ENCODE data around the gene SLC25A12.

The SLC25A12 gene

DNA sequence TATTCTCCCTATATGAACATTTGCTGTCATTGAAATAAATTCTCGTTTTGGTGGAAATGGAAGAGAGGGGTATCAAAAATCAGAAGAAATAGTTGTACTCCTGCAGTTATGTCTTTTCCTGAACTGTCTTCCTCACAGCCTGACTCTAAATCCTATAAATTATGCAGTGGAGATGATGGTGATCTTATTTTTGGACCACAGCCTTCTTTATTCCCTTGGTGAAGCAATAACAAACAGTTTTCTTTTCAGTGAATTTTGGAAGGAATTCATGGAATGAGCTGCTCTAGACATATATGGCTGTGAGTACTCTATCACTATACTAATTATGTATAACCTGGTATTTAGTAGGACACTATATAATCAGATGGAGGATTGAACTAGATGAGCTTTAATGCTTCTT lies 1.7 kb upstream of the SLC25A12 start:
- Histone ChIP-seq H3K9me3 (ENCODE audit: control insufficient read depth, low read length) (no peaks in the 10 kb centered on the region), H3K23ac (ENCODE audit: low read length in 2 of 2) (no peak overlapping the region), H2BK12ac (ENCODE audit: low read length in 2 of 2) (no peak overlapping the region), H3K4me2 (ENCODE audit: low read length, poor library complexity, severe bottlenecking) (no peak overlapping the region), H3K9ac (ENCODE audit: low read length) (no peak overlapping the region), H2BK120ac (ENCODE audit: low read depth, low read length) (no peak overlapping the region), H3K18ac (ENCODE audit: low read depth in 1 of 2, low read length in 2 of 2) (no peak overlapping the region), H3K36me3 (ENCODE audit: control insufficient read depth in 1 of 2, insufficient read depth in 2 of 2, low read depth in 1 of 2, low read length in 2 of 2) (peaks cover 0 to 4% of the 10 kb centered on the region in 2 experiments), H3K27me3 (ENCODE audit: control insufficient read depth in 1 of 2, insufficient read depth in 1 of 2, low read length in 2 of 2) (no peaks in the 10 kb centered on the region), H3K27ac (ENCODE audit: low read length, poor library complexity, severe bottlenecking) (no peak overlapping the region), H2BK5ac (ENCODE audit: low read depth, low read length, poor library complexity, severe bottlenecking) (no peak overlapping the region), H2AK5ac (ENCODE audit: low read length, severe bottlenecking) (no peak overlapping the region), H3K14ac (ENCODE audit: low read length in 2 of 2) (no peak overlapping the region), H2BK15ac (ENCODE audit: low read depth, poor library complexity, severe bottlenecking) (no peak overlapping the region), H3K4ac (ENCODE audit: low read depth in 1 of 2, low read length in 2 of 2) (no peak overlapping the region), H2AFZ (ENCODE audit: low read depth, low read length) (no peak overlapping the region), H3K4me1 (ENCODE audit: control insufficient read depth, insufficient read depth, low read depth, low read length) (no peaks in the 10 kb centered on the region), H3K79me1 (replicated peaks; ENCODE audit: low read length, poor library complexity, severe bottlenecking) (peaks cover 8% of the 10 kb centered on the region), H4K8ac (ENCODE audit: low read length) (no peak overlapping the region), H3K4me3 (ENCODE audit: insufficient read depth in 1 of 2, low read depth in 1 of 2, low read length in 2 of 2) (no peak overlapping the region), H4K91ac (ENCODE audit: low read length) (no peak overlapping the region)
- WGBS, result no CpG with 5 or more reads among the region's 1 CpG
- no peak for DNase-seq

DNA sequence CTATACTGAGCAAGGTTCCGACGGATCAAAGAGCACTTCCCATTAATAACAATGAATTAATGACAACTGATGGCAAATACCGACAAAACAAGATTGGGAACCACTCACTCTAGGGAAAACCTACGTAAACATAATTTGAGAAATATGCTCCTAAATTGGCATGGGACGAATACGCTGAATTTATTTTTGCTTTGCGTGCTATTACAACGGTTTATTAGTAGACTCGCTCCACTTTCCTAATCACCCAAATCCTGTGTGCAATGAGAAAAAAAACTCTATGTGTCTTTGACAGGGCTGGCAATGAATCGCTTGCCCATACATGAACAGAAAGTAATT lies 536 bp upstream of the SLC25A12 start:
- Histone ChIP-seq H3K9ac (ENCODE audit: low read length) (peak overlapping the region; percentile 95), H2BK12ac (ENCODE audit: low read length in 2 of 2) (no peak overlapping the region), H3K79me1 (replicated peaks; ENCODE audit: low read length, poor library complexity, severe bottlenecking) (peaks cover 10% of the 10 kb centered on the region), H3K23ac (ENCODE audit: low read length in 2 of 2) (no peak overlapping the region), H3K18ac (ENCODE audit: low read depth in 1 of 2, low read length in 2 of 2) (no peak overlapping the region), H3K36me3 (ENCODE audit: control insufficient read depth in 1 of 2, insufficient read depth in 2 of 2, low read depth in 1 of 2, low read length in 2 of 2) (peaks cover 2 to 7% of the 10 kb centered on the region in 2 experiments), H2AFZ (ENCODE audit: low read depth, low read length) (no peak overlapping the region), H3K9me3 (ENCODE audit: control insufficient read depth, low read length) (no peaks in the 10 kb centered on the region), H4K91ac (ENCODE audit: low read length) (no peak overlapping the region), H2BK120ac (ENCODE audit: low read depth, low read length) (no peak overlapping the region), H3K4ac (ENCODE audit: low read depth in 1 of 2, low read length in 2 of 2) (peak overlapping the region in 1 of 2 experiments; percentile 87), H3K14ac (ENCODE audit: low read length in 2 of 2) (no peak overlapping the region), H4K8ac (ENCODE audit: low read length) (no peak overlapping the region), H2BK5ac (ENCODE audit: low read depth, low read length, poor library complexity, severe bottlenecking) (no peak overlapping the region), H3K4me3 (ENCODE audit: insufficient read depth in 1 of 2, low read depth in 1 of 2, low read length in 2 of 2) (peak overlapping the region; percentile 86 to 93), H3K27me3 (ENCODE audit: control insufficient read depth in 1 of 2, insufficient read depth in 1 of 2, low read length in 2 of 2) (no peaks in the 10 kb centered on the region), H3K4me1 (ENCODE audit: control insufficient read depth, insufficient read depth, low read depth, low read length) (no peaks in the 10 kb centered on the region), H3K27ac (ENCODE audit: low read length, poor library complexity, severe bottlenecking) (peak overlapping the region; percentile 38), H3K4me2 (ENCODE audit: low read length, poor library complexity, severe bottlenecking) (peak overlapping the region; percentile 65), H2BK15ac (ENCODE audit: low read depth, poor library complexity, severe bottlenecking) (no peak overlapping the region), H2AK5ac (ENCODE audit: low read length, severe bottlenecking) (no peak overlapping the region)
- no peak for DNase-seq
- 63% methylated on average over 10 of the region's 10 CpGs for WGBS

GRCh38 chr2:171893196-171893823 lies 734 bp downstream of the SLC25A12 start:
- H2BK120ac ChIP-seq (ENCODE audit: low read depth, low read length), result no peak overlapping the region
- 55% methylated on average over 7 of the region's 7 CpGs for WGBS
- peaks cover 10% of the 10 kb centered on the region for H3K79me1 ChIP-seq (replicated peaks; ENCODE audit: low read length, poor library complexity, severe bottlenecking)
- no peak overlapping the region for H2AK5ac ChIP-seq (ENCODE audit: low read length, severe bottlenecking)
- H2BK15ac ChIP-seq (ENCODE audit: low read depth, poor library complexity, severe bottlenecking), result no peak overlapping the region
- H3K14ac ChIP-seq (ENCODE audit: low read length in 2 of 2), result no peak overlapping the region
- no peak overlapping the region for H3K23ac ChIP-seq (ENCODE audit: low read length in 2 of 2)
- no peaks in the 10 kb centered on the region for H3K27me3 ChIP-seq (ENCODE audit: control insufficient read depth in 1 of 2, insufficient read depth in 1 of 2, low read length in 2 of 2)
- no peak overlapping the region for H2BK5ac ChIP-seq (ENCODE audit: low read depth, low read length, poor library complexity, severe bottlenecking)
- peak overlapping the region; percentile 86 to 93 for H3K4me3 ChIP-seq (ENCODE audit: insufficient read depth in 1 of 2, low read depth in 1 of 2, low read length in 2 of 2)
- no peak overlapping the region for H4K8ac ChIP-seq (ENCODE audit: low read length)
- H3K9me3 ChIP-seq (ENCODE audit: control insufficient read depth, low read length), result no peaks in the 10 kb centered on the region
- no peak overlapping the region for H2AFZ ChIP-seq (ENCODE audit: low read depth, low read length)
- DNase-seq, result no peak
- no peak overlapping the region for H2BK12ac ChIP-seq (ENCODE audit: low read length in 2 of 2)
- peak overlapping the region; percentile 69 for H3K4me2 ChIP-seq (ENCODE audit: low read length, poor library complexity, severe bottlenecking)
- H3K36me3 ChIP-seq (ENCODE audit: control insufficient read depth in 1 of 2, insufficient read depth in 2 of 2, low read depth in 1 of 2, low read length in 2 of 2), result peaks cover 2 to 7% of the 10 kb centered on the region in 2 experiments
- H3K4me1 ChIP-seq (ENCODE audit: control insufficient read depth, insufficient read depth, low read depth, low read length), result no peaks in the 10 kb centered on the region
- H3K9ac ChIP-seq (ENCODE audit: low read length), result peak overlapping the region; percentile 95
- H4K91ac ChIP-seq (ENCODE audit: low read length), result no peak overlapping the region
- no peak overlapping the region for H3K27ac ChIP-seq (ENCODE audit: low read length, poor library complexity, severe bottlenecking)
- no peak overlapping the region for H3K4ac ChIP-seq (ENCODE audit: low read depth in 1 of 2, low read length in 2 of 2)
- no peak overlapping the region for H3K18ac ChIP-seq (ENCODE audit: low read depth in 1 of 2, low read length in 2 of 2)

DNA sequence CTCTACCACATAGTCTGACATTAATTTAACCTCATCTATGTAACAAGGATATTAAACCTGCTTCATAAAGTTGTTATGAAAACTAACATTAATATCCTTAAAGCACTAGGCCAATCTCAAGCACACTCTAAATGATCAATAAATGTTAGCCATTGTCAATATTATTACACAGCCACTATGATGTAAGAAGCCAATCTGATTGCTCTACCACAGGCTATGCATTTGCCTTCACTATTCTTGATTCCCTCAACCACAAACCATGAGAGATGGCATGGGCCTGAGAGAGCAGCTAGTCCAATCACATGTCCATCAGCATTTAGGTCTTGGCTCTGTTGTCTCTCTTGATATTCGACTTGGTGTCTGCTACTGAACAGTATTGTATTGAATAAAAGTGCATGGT lies 4.2 kb downstream of the SLC25A12 start:
- Histone ChIP-seq H3K36me3 (ENCODE audit: control insufficient read depth in 1 of 2, insufficient read depth in 2 of 2, low read depth in 1 of 2, low read length in 2 of 2) (peaks cover 2 to 14% of the 10 kb centered on the region in 2 experiments), H4K91ac (ENCODE audit: low read length) (no peak overlapping the region), H3K14ac (ENCODE audit: low read length in 2 of 2) (no peak overlapping the region), H2AK5ac (ENCODE audit: low read length, severe bottlenecking) (no peak overlapping the region), H2BK12ac (ENCODE audit: low read length in 2 of 2) (no peak overlapping the region), H3K27ac (ENCODE audit: low read length, poor library complexity, severe bottlenecking) (no peak overlapping the region), H3K79me1 (replicated peaks; ENCODE audit: low read length, poor library complexity, severe bottlenecking) (peaks cover 12% of the 10 kb centered on the region), H3K9ac (ENCODE audit: low read length) (no peak overlapping the region), H3K23ac (ENCODE audit: low read length in 2 of 2) (no peak overlapping the region), H3K9me3 (ENCODE audit: control insufficient read depth, low read length) (no peaks in the 10 kb centered on the region), H3K4ac (ENCODE audit: low read depth in 1 of 2, low read length in 2 of 2) (no peak overlapping the region), H2AFZ (ENCODE audit: low read depth, low read length) (no peak overlapping the region), H2BK5ac (ENCODE audit: low read depth, low read length, poor library complexity, severe bottlenecking) (no peak overlapping the region), H3K18ac (ENCODE audit: low read depth in 1 of 2, low read length in 2 of 2) (no peak overlapping the region), H3K4me3 (ENCODE audit: insufficient read depth in 1 of 2, low read depth in 1 of 2, low read length in 2 of 2) (no peak overlapping the region), H4K8ac (ENCODE audit: low read length) (no peak overlapping the region), H3K27me3 (ENCODE audit: control insufficient read depth in 1 of 2, insufficient read depth in 1 of 2, low read length in 2 of 2) (no peaks in the 10 kb centered on the region), H2BK120ac (ENCODE audit: low read depth, low read length) (no peak overlapping the region), H3K4me1 (ENCODE audit: control insufficient read depth, insufficient read depth, low read depth, low read length) (no peaks in the 10 kb centered on the region), H3K4me2 (ENCODE audit: low read length, poor library complexity, severe bottlenecking) (no peak overlapping the region), H2BK15ac (ENCODE audit: low read depth, poor library complexity, severe bottlenecking) (no peak overlapping the region)
- 100% methylated on average over 1 of the region's 1 CpG for WGBS
- no peak for DNase-seq

Data from mesenchymal stem cell (in vitro differentiated cells and primary cell).